ENCODE data around the gene C9orf43.

- TF ChIP-seq, protein P1, sequence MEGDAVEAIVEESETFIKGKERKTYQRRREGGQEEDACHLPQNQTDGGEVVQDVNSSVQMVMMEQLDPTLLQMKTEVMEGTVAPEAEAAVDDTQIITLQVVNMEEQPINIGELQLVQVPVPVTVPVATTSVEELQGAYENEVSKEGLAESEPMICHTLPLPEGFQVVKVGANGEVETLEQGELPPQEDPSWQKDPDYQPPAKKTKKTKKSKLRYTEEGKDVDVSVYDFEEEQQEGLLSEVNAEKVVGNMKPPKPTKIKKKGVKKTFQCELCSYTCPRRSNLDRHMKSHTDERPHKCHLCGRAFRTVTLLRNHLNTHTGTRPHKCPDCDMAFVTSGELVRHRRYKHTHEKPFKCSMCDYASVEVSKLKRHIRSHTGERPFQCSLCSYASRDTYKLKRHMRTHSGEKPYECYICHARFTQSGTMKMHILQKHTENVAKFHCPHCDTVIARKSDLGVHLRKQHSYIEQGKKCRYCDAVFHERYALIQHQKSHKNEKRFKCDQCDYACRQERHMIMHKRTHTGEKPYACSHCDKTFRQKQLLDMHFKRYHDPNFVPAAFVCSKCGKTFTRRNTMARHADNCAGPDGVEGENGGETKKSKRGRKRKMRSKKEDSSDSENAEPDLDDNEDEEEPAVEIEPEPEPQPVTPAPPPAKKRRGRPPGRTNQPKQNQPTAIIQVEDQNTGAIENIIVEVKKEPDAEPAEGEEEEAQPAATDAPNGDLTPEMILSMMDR (IDR thresholded peaks at IDR 0.05) = no peak
- TF ChIP-seq POLR2A (IDR thresholded peaks at IDR 0.05) = no peak
- no peak for TF ChIP-seq POLR2AphosphoS5 (IDR thresholded peaks at IDR 0.05)
- no peak for TF ChIP-seq EP300 (IDR thresholded peaks at IDR 0.05)
Measured at GRCh38 chr9:113421726-113422125, 11.2 kb downstream of the C9orf43 start.

Measured in gastroesophageal sphincter (tissue), 3 donors.